Stimulated activated naive B cell treated with anti-CD40 and anti-IgM and Interleukin-4, amounts not matched to agents 10 μg/mL and 1 μg/mL and 100 μg/mL, for 72 hours (primary cell): Measurements from ENCODE around the gene LARP7.
"Not testable (repeated sequence)": the region's sequence is repeated elsewhere in the genome, so short reads cannot be mapped to it uniquely, and the experiment has no call there.

Experiments used
- ATAC-seq, 2 donors: fragments of 150-1000 bp; cut with Tn5 transposase; replicated peaks; 2 replicates each; pipeline ENCODE4 v1.10.0; 2021; ENCODE audit warnings: moderate library complexity in 1 of 2
- DNase-seq: peaks from one replicate; pipeline ENCODE4 v3.0.0; 2021
- H3K27ac Mint-ChIP-seq: one replicate; pipeline ENCODE4 v1.8.0; 2022; ENCODE audit warnings: mild to moderate bottlenecking, mixed read lengths
- H3K27me3 Mint-ChIP-seq, 2 donors: one replicate each; pipeline ENCODE4 v1.8.0; 2022; ENCODE audit warnings: mixed read lengths in 2 of 2
- H3K36me3 Mint-ChIP-seq, 2 donors: one replicate each; pipeline ENCODE4 v1.8.0; 2022; ENCODE audit warnings: mixed read lengths in 2 of 2, mild to moderate bottlenecking in 1 of 2
- H3K4me1 Mint-ChIP-seq, 2 donors: one replicate each; pipeline ENCODE4 v1.8.0; 2022; ENCODE audit warnings: mixed read lengths in 2 of 2, mild to moderate bottlenecking in 1 of 2
- H3K4me3 Mint-ChIP-seq, 2 donors: one replicate each; pipeline ENCODE4 v1.8.0; 2022; ENCODE audit warnings: mild to moderate bottlenecking in 2 of 2, mixed read lengths in 2 of 2, moderate library complexity in 1 of 2
- H3K9me3 Mint-ChIP-seq, 2 donors: one replicate each; pipeline ENCODE4 v1.8.0; 2022; ENCODE audit warnings: mixed read lengths in 2 of 2, mild to moderate bottlenecking in 1 of 2

The LARP7 gene

DNA sequence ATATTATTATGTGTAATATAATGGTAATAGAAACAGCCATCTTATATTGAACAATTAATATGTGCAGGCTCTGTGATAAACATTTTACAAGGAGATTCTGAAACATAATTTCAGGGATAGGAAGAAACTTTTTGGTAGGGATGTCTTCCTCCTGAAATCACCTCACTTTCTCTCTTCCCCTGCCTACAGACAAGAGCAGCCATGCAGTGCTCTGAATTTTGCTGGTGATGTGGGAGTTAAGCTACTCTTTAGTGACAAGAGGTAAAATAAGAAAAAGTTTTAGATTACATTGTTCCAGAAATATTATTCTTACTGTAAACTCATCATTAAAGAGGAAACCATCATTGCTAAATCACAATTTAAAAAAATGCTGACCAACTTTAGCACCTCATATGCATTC, 36.1 kb downstream of the LARP7 start:
- no peak for ATAC-seq
- Mint-ChIP-seq H3K27me3 (no peaks in the 10 kb centered on the region), H3K4me3 (no peak overlapping the region)

DNA sequence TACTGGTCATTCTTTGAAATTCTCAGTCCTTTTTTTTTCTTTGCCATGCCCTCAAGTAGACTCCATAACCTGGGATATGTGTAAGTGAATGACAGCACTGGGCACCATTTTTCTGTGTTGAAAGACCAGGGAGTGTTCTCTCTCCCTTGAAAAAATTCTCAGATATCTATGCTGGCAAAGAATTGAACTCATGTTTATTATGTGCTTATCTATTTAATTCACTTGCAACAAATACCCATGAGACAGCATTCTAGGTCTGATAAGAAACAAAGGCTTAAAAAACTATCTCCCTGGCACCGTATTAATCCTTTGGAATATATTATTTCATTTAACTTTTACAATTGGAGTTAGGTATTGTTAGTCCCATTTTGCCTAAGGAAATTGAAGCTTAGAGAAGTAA, 36.7 kb downstream of the LARP7 start:
- Mint-ChIP-seq H3K4me1 (peaks cover 4 to 8% of the 10 kb centered on the region in 2 donors), H3K27me3 (no peaks in the 10 kb centered on the region), H3K36me3 (no peaks in the 10 kb centered on the region), H3K27ac (no peak overlapping the region), H3K9me3 (no peaks in the 10 kb centered on the region), H3K4me3 (no peak overlapping the region)
- ATAC-seq (no peak), DNase-seq (no peak)

More for the DNA sequence above, 36.1 kb downstream of the LARP7 start:
- Mint-ChIP-seq H3K4me1 (peaks cover 4 to 8% of the 10 kb centered on the region in 2 donors), H3K27ac (no peak overlapping the region), H3K9me3 (no peaks in the 10 kb centered on the region), H3K36me3 (peaks cover 0 to 2% of the 10 kb centered on the region in 2 donors)
- DNase-seq: no peak

DNA sequence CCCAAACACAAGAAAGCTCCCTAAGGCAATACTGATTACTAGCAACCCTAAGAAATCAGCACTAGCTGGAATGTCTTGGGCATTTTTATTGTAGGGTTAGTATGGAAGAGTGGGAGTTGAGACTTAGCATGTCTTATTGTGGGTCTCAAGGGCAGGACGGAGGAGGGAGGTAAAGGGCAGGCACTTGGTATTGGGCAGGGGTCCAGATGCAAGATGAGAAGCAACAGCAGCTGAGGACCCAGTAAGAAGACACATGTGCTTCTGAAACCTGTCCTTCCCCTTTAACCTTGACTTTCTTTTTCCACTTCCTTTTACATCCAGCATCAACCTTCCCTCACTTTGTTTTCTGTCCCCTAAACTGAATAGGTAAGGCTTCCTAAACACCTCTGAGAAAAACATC, 37.4 kb downstream of the LARP7 start:
- H3K27me3 Mint-ChIP-seq: no peaks in the 10 kb centered on the region
- peaks cover 4 to 8% of the 10 kb centered on the region in 2 donors for H3K4me1 Mint-ChIP-seq
- no peaks in the 10 kb centered on the region for H3K9me3 Mint-ChIP-seq
- H3K27ac Mint-ChIP-seq: no peak overlapping the region
- no peak overlapping the region for H3K4me3 Mint-ChIP-seq
- DNase-seq (no peak), ATAC-seq (no peak)
- no peaks in the 10 kb centered on the region for H3K36me3 Mint-ChIP-seq

DNA sequence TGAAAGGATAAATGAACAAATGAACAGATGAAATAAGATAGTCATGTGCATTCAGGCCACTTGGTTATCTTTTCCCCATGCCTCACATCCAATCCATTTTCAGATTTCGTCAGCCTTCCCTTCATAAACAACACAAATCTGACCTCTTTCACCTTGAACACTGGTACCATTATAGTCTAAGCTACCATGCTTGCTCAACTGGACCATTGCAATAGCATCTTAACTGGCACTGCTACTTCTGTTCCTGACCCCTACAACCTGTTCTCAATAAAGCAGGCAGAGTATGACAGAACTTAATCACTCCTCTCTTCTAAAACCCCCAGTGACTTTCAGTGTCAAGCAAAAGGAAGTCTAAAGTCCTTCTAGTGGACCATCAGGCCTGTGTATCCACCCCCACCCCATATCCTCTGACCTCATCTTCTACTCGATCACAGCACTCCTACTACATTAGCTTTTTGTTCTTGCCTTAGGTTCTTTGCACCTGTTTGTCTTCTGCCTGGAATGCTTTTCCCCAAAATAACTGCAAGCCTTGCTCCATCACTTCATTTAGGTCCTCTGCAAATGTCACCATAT, 40.7 kb downstream of the LARP7 start:
- Mint-ChIP-seq H3K27me3 (no peaks in the 10 kb centered on the region), H3K4me3 (no peak overlapping the region), H3K36me3 (no peaks in the 10 kb centered on the region), H3K9me3 (no peaks in the 10 kb centered on the region), H3K27ac (no peak overlapping the region), H3K4me1 (peaks cover 4 to 8% of the 10 kb centered on the region in 2 donors)
- DNase-seq (no peak), ATAC-seq (no peak)

DNA sequence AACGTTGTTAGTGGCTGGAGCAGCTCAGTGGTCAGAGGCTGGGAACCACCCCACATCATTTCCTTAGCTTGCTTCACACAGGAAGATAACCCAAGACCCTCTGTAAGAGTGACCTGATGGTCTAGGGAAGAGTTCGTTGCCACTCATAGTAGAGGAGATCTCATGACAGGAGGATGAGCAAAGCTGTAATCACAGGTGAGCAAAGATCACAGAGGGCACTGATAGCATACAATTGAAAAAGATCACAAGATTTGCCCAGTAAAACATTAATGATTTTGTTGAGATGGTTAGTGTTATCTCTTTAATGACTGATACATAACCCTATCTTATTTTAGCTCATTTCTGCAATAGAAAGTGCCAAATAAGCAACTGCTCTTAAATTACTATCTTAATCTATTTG, 44.1 kb downstream of the LARP7 start:
- H3K4me1 Mint-ChIP-seq: no peaks in the 10 kb centered on the region
- no peak for ATAC-seq

DNA sequence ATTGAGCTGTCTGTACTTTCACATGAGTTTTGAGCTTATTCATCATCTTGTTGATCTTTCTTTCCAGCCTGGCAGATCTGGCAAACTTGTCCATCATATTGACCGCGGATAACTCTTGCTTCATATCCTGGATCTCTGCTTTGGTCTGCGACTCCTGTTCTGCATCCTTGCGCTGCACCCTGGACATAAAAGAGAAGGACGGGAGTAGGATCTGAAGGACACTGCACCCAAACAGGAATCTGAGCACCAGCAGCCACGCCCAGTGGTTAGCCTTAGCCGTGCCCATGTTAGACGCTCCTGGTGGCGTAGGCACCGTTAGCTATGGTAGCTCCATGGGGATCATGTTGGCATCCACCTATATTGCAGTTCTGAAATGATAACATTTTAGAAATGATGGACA, 56.6 kb downstream of the LARP7 start:
- Mint-ChIP-seq H3K36me3 (no peaks in the 10 kb centered on the region), H3K27me3 (peaks cover 9 to 10% of the 10 kb centered on the region in 2 donors), H3K4me3 (no peak overlapping the region), H3K9me3 (no peaks in the 10 kb centered on the region), H3K27ac (no peak overlapping the region), H3K4me1 (no peaks in the 10 kb centered on the region)
- ATAC-seq (no peak), DNase-seq (no peak)

More for the DNA sequence above, 44.1 kb downstream of the LARP7 start:
- DNase-seq: no peak
- no peaks in the 10 kb centered on the region for H3K9me3 Mint-ChIP-seq
- no peak overlapping the region for H3K27ac Mint-ChIP-seq
- peaks cover 0 to 6% of the 10 kb centered on the region in 2 donors for H3K27me3 Mint-ChIP-seq
- no peaks in the 10 kb centered on the region for H3K36me3 Mint-ChIP-seq
- no peak overlapping the region for H3K4me3 Mint-ChIP-seq

DNA sequence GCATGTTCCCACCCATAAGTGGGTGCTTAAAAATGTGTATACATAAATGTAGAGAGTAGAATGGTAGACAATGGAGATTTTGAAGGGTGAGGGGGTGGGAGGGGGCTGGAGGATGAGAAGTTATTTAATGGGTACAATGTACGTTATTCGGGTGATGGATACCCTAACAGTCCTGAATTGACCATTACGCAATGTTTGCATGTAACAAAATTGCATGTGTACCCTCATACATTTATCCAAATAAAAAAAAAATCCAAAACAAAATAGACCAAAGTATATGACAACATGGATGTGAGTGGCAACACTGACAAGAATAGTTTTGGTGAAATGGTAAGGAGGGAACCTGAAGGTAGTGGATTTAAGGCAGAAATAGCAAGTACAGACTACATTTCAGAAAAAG, 63.7 kb downstream of the LARP7 start:
- no peak overlapping the region for H3K27ac Mint-ChIP-seq
- no peaks in the 10 kb centered on the region for H3K36me3 Mint-ChIP-seq
- H3K4me3 Mint-ChIP-seq: no peak overlapping the region

DNA sequence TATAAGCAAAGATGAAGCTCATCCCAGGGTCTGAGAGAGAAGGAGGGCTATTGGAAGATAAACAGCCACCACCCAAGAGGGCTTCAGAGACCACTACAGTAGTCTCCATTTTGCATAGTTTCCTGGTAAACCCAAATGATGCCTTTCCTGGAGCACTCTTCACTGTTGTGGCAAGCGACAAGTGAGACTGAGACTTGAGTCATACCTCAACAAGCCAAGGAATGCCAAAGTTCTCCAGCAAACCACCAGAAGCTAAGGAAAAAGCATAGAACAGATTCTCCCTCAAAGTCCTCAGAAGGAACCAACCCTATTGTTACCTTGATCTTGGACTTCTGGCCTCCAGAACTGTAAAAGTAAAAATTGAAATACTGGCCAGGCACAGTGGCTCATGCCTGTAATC, 65.9 kb downstream of the LARP7 start:
- ATAC-seq: no peak
- peaks cover 50 to 68% of the 10 kb centered on the region in 2 donors for H3K27me3 Mint-ChIP-seq
- H3K36me3 Mint-ChIP-seq: no peaks in the 10 kb centered on the region
- peaks cover 16 to 23% of the 10 kb centered on the region in 2 donors for H3K4me1 Mint-ChIP-seq
- H3K27ac Mint-ChIP-seq: no peak overlapping the region
- DNase-seq: no peak
- H3K4me3 Mint-ChIP-seq: no peak overlapping the region
- no peaks in the 10 kb centered on the region for H3K9me3 Mint-ChIP-seq

More for the DNA sequence above, 63.7 kb downstream of the LARP7 start:
- peaks cover 7 to 12% of the 10 kb centered on the region in 2 donors for H3K4me1 Mint-ChIP-seq
- peaks cover 38 to 55% of the 10 kb centered on the region in 2 donors for H3K27me3 Mint-ChIP-seq
- H3K9me3 Mint-ChIP-seq: no peaks in the 10 kb centered on the region
- ATAC-seq: no peak
- DNase-seq: no peak

DNA sequence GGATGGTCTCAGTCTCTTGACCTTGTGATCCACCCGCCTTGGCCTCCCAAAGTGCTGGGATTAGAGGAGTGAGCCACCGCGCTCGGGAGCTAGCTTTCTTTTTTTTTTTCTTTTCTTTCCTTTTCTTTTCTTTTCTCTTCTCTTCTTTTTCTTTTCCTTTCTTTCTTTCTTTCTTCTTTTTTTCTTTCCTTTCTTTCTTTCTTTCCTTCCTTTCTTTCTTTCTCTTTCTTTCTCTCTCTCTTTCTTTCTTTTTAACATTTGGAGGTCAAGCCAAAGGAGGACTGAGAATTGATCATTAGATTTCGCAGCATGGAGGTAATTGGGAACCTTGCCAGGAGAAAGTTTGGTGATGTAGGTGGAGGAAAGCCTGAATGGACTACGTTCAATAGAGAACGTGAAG, 67.4 kb downstream of the LARP7 start:
- Mint-ChIP-seq H3K9me3 (no peaks in the 10 kb centered on the region), H3K4me1 (peaks cover 16 to 23% of the 10 kb centered on the region in 2 donors), H3K4me3 (peak overlapping the region; percentile 3 to 77), H3K27me3 (peaks cover 46 to 61% of the 10 kb centered on the region in 2 donors), H3K36me3 (no peaks in the 10 kb centered on the region), H3K27ac (no peak overlapping the region)
- DNase-seq (no peak), ATAC-seq (no peak)

DNA sequence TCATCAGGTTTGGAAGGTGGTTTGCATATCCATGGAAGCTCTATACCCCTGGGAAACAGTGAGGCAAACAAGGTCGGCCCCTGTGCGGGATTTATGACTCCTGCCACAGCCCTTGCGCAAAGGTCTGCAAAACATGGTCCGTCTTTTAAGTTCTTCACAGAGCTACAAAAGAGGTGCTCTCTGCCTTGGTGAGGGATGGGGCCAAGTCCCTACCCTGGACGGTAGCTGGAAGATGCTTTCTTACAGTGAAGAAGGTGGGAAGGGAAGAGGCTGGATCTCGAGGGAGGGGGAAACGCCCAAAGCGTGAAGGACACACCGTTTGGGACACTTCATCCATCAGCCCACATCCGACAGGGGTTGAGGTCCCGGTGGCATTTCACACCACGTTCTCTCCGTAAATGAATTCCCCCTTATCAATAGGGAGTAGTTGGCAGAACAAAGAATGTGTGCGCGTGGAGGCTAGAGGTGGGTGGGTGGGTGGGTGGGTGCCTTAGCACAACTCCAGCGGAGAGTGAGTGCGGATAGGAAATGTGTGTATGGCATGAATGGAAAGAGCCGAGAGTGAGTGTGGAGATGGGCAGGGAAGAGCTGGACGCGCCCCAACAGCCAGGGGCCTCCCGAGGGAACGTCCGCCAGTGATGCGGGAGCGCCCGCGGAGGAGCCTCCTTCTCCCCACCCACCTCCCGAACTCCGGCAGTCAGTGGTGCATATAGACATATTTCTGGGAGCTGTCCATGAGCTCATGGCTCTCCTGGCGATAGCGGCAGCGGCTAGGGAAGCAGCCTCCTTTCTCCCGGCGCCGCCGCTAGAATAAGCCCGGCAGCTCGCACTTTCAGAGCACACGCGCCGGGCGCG, 68.3 kb downstream of the LARP7 start:
- peaks cover 47 to 61% of the 10 kb centered on the region in 2 donors for H3K27me3 Mint-ChIP-seq
- DNase-seq (no peak), ATAC-seq (peak in 1 of 2 donors; percentile 9)
- H3K4me1 Mint-ChIP-seq: peaks cover 16 to 23% of the 10 kb centered on the region in 2 donors
- H3K4me3 Mint-ChIP-seq: peak overlapping the region; percentile 77
- H3K9me3 Mint-ChIP-seq: no peaks in the 10 kb centered on the region
- no peaks in the 10 kb centered on the region for H3K36me3 Mint-ChIP-seq
- peak overlapping the region; percentile 37 for H3K27ac Mint-ChIP-seq

DNA sequence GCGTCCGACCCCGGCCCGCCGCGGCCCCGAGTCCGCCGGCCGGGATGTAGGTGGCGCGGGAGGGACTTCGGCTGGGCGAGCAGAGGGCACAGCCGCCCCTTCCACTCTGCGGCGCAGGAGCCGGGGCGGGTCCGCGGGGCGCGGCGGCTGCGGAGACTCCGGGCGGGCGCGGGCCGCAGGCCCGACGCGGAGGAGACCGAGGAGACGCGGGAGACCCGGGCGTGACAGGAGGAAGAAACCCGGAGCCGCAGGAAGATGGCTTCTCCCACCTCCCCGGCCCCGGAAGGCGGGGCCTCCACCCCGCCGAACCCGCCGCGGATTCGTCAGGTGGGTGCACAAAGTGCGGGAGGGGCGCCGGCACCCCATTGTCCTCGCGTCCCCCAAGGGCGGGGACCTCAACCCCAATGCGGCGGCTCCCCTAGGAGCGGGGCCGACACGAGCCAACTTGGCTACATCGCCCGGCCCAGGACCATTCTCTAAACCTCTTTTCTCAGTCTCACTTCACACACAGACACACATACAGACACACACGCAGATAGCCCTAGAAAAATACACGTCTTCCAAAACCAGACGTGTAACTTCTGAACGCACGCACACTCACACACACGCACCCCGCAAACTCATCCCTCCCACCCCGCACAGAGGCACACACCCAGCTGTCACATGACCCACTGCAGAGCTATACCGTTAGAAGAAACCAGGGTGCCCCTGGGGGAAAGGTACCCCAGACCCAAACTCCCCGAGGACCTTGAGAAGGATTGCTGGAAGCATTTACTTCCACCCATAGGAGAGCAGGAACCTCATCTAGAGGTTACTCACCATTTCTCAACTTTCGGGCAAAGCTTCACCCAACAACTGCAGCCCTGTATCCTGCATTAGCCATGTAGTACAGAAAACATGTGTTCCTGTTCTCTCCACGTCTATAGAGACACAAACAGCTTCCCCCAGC, 69.2 kb downstream of the LARP7 start:
- not testable (repeated sequence) for H3K36me3 Mint-ChIP-seq, H3K9me3 Mint-ChIP-seq, DNase-seq
- Mint-ChIP-seq H3K27ac (peak overlapping the region; percentile 77), H3K4me1 (peaks cover 16 to 23% of the 10 kb centered on the region in 2 donors), H3K4me3 (peak overlapping the region; percentile 84 to 90), H3K27me3 (peaks cover 42 to 57% of the 10 kb centered on the region in 2 donors)
- ATAC-seq: peak; percentile 68 to 71

DNA sequence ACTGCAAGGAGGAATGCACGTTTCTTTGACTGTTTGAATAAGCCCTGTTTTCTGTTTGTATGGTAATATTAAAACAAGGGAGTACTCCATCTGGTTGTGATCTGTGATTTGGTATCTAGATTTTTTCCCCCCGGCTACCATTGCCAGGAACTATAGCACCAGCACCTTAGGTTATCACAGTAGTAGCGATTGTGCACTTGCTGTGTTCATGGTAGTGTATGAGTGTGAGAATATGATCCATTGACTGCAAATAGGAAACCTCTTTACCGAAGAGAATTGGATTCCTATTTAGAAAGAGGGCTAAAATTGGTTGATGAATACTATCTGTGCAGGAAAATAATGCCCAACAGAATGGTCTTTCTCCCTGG, 69.9 kb downstream of the LARP7 start:
- peaks cover 16 to 23% of the 10 kb centered on the region in 2 donors for H3K4me1 Mint-ChIP-seq
- H3K36me3 Mint-ChIP-seq: no peaks in the 10 kb centered on the region
- DNase-seq: no peak
- H3K9me3 Mint-ChIP-seq: no peaks in the 10 kb centered on the region
- no peak overlapping the region for H3K27ac Mint-ChIP-seq
- peaks cover 40 to 52% of the 10 kb centered on the region in 2 donors for H3K27me3 Mint-ChIP-seq
- H3K4me3 Mint-ChIP-seq: peak overlapping the region in 1 of 2 donors; percentile 90
- no peak for ATAC-seq
